AG04450 (cell line): ENCODE measurements around the gene CEP78. TPM values are rescaled to one million over a fixed set of nuclear protein-coding genes. Genes with fewer than 3 reads are reported as not detected.

Experiments
- CTCF ChIA-PET: fragments of 300-600, 350-600 bp; formaldehyde crosslinking; extraction: SDS; loops from one replicate; lab custom pipeline; 2022; ENCODE audit warnings: antibody characterized with exemption, inconsistent platforms; lab: Charles Lee
- POLR2A ChIA-PET: fragments of 350-600 bp; formaldehyde crosslinking; extraction: SDS; loops from one replicate; lab custom pipeline; 2021; ENCODE audit warnings: antibody characterized with exemption, inconsistent platforms; lab: Yijun Ruan, JAX
- DNase-seq: peaks from one replicate; pipeline ENCODE4 v3.0.0-alpha.2; 2011; ENCODE audit warnings: low read depth, low spot score
- H3K27ac ChIP-seq: one replicate; pipeline ENCODE4 v1.5.1; 2012; ENCODE audit warnings: low read depth, low read length, control low read depth
- H3K27me3 ChIP-seq: one replicate; pipeline ENCODE4 v1.6.0; 2012; ENCODE audit warnings: low read length; ENCODE audit not compliant: control insufficient read depth, insufficient read depth
- H3K4me3 ChIP-seq: 2 replicates; pipeline ENCODE4 v1.5.1; 2011; ENCODE audit warnings: mild to moderate bottlenecking, low read depth, low read length, control low read depth
- H3K9me3 ChIP-seq: 2 replicates; pipeline ENCODE4 v1.5.1; 2012; ENCODE audit warnings: low read length; ENCODE audit not compliant: control insufficient read depth, insufficient read depth
- polyA minus RNA-seq: library from RNA; depleted of rRNA, polyadenylated mRNA; stranded (reverse); fragments of >200 nt; gene quantifications from 2 replicates; pipeline ENCODE4 v1.2.3, GENCODE V29; 2011; rRNA and poly(A)+ RNA removed
- polyA plus RNA-seq: library from polyadenylated mRNA; depleted of rRNA; stranded (reverse); fragments of >200 nt; gene quantifications from 2 replicates; pipeline ENCODE4 v1.2.3, GENCODE V29; 2011; rRNA removed
- TF ChIP-seq, protein P1 (sequence below): IDR thresholded peaks from 2 replicates; pipeline ENCODE4 v1.5.1; 2011; ENCODE audit warnings: low read depth, low read length, control low read depth, inconsistent platforms

Gene CEP78
- polyA plus RNA-seq (7.8 and 11.0 TPM in 2 replicates), polyA minus RNA-seq (5.7 and 8.0 TPM in 2 replicates)

DNA sequence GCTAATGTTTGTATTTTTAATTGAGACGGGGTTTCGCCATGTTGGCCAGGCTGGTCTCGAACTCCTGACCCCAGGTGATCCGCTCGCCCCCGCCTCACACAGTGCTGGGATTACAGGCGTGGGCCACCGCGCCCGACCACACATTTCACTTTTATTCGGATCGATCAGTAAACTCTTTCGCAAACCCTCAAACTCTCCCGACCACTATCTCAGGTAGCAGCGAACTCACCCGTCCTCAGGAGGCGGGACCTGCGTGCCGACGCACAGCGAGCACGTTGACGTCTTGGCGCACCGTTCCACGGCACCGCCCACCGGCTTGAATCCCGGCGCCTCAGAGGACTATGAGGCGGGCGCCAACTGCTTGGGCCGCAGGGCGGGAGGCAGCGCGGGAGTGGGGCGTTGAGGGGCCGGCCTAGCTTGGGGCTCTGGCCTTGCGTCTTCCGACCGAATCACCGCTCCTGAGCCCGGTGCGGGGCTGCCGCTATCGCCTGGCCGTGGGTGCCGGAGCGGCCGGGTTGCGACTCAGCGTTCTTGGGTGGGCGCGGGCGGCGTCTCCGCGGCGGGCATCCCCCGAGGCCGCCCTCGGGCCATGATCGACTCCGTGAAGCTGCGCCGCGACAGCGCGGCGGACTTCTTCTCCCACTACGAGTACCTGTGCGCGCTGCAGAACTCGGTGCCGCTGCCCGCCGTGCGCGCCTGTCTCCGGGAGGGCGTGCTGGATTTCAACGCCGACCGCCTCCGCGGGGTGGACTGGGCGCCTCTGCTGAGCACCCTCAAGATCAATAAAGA is at the start of gene CEP78:
TSS of gene CEP78 (plus strand) at position 314 of the 789 bp plus-strand sequence. CDS start at position 590, 276 bp downstream.
- peak within 1 kb of the TSS; percentile 75 for H3K27ac ChIP-seq
- H3K4me3 ChIP-seq: peak within 1 kb of the TSS; percentile 80
- CTCF ChIA-PET: interaction anchor here (1.5 kb wide), 1 partner anchor 133 kb away, joined by 3 read pairs; no protein-coding TSS in a partner anchor
- no peaks in the 10 kb centered on the region for H3K27me3 ChIP-seq
- TF ChIP-seq, protein P1, sequence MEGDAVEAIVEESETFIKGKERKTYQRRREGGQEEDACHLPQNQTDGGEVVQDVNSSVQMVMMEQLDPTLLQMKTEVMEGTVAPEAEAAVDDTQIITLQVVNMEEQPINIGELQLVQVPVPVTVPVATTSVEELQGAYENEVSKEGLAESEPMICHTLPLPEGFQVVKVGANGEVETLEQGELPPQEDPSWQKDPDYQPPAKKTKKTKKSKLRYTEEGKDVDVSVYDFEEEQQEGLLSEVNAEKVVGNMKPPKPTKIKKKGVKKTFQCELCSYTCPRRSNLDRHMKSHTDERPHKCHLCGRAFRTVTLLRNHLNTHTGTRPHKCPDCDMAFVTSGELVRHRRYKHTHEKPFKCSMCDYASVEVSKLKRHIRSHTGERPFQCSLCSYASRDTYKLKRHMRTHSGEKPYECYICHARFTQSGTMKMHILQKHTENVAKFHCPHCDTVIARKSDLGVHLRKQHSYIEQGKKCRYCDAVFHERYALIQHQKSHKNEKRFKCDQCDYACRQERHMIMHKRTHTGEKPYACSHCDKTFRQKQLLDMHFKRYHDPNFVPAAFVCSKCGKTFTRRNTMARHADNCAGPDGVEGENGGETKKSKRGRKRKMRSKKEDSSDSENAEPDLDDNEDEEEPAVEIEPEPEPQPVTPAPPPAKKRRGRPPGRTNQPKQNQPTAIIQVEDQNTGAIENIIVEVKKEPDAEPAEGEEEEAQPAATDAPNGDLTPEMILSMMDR: no peak
- DNase-seq: peak; percentile 81
- POLR2A ChIA-PET: interaction anchor here (0.8 to 1.2 kb wide), 2 partner anchors 61 to 528 kb away, joined by 4 to 6 read pairs; partner anchors contain the start of gene PSAT1
- no peaks in the 10 kb centered on the region for H3K9me3 ChIP-seq

DNA sequence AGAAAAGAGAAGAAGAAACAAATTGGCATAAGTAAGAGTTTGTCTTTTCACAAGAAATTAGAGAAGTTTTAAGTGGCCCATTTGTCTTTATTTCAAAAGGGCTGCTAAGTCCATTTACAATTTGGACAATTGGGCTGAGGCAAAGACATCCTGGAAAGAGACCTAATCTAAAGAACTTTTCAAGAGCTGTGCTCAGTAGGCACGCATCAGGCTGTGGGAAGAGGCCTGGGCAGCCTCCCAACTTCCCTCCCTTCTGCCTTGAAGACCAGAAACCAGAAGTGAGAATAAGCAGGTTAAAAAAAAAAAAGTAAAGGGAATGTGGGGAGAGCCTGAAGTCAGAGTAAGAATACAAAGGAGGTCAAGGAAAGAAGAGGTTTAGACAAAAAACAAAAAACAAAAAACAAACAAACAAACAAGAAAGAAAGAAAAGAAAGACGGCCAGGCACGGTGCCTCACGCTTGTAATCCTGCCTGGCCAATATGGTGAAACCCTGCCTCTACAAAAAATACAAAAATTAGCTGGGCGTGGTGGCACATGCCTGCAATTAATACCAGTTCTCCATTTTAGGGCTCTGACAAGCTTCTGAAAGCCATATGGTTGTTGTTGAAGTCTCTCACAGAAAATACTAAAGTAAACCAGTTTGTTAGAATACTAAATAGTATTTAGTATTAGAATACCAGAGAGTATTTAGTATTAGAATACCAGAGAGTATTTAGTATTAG is 48.0 kb upstream of the CEP78 start:
- ChIA-PET CTCF (no interaction called here), POLR2A (no interaction called here)
- no peaks in the 10 kb centered on the region for H3K27me3 ChIP-seq
- H3K4me3 ChIP-seq: no peak overlapping the region
- no peak overlapping the region for H3K27ac ChIP-seq
- H3K9me3 ChIP-seq: no peaks in the 10 kb centered on the region
- TF ChIP-seq, protein P1: no peak
- DNase-seq: no peak

DNA sequence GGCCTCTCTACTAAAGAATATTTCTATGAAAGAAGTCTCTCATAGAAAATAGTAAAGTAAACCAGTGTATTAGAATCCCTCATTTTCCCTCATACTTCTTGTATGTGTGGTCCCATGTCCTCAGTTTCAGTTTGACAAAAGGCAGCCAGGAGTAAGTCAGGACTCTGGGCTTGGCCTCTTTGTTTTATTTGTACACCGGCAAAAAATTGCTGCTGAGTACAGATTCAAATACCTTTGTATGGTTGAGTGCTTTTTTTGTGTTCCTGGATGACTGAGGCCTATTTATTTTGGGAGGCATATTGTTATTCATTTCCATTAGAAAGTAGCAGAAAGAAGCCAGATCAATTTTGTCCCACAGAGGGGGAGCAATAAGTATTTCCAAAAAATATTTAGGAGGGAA is 47.3 kb upstream of the CEP78 start:
- TF ChIP-seq, protein P1: no peak
- H3K4me3 ChIP-seq: no peak overlapping the region
- ChIA-PET CTCF (interaction anchor here (1.6 kb wide), 1 partner anchor 37 kb away, joined by 3 read pairs; no protein-coding TSS in a partner anchor), POLR2A (no interaction called here)
- H3K9me3 ChIP-seq: no peaks in the 10 kb centered on the region
- H3K27ac ChIP-seq: no peak overlapping the region
- no peak for DNase-seq
- no peaks in the 10 kb centered on the region for H3K27me3 ChIP-seq

- POLR2A ChIA-PET: no interaction called here
- TF ChIP-seq, protein P1: no peak
- no peak overlapping the region for H3K4me3 ChIP-seq
These were observed 46.9 kb upstream of the CEP78 start for GRCh38 chr9:78189001-78189400.

More at GRCh38 chr9:78189001-78189400, 46.9 kb upstream of the CEP78 start:
- Histone ChIP-seq H3K27ac (no peak overlapping the region), H3K9me3 (no peaks in the 10 kb centered on the region), H3K27me3 (no peaks in the 10 kb centered on the region)
- DNase-seq: no peak
- CTCF ChIA-PET: interaction anchor here (1.6 kb wide), 1 partner anchor 37 kb away, joined by 3 read pairs; no protein-coding TSS in a partner anchor
